Dermis blood vessel endothelial cell (primary cell): Measurements from ENCODE around the gene KDM5A. TPM values are rescaled to one million over a fixed set of nuclear protein-coding genes. Genes with fewer than 3 reads are reported as not detected.
"Not testable (repeated sequence)": the region's sequence is repeated elsewhere in the genome, so short reads cannot be mapped to it uniquely, and the experiment has no call there.

Experiments
- DNase-seq: peaks from one replicate; pipeline ENCODE4 v3.0.0; 2010
- total RNA-seq: library from RNA; depleted of rRNA; stranded (reverse); fragments of >200 nt; gene quantifications from 2 replicates; pipeline ENCODE4 v1.2.3, GENCODE V29; 2014

Gene KDM5A
- total RNA-seq: 68.1 and 73.5 TPM in 2 replicates

GRCh38 chr12:389142-390096 lies at the start of gene KDM5A:
Gene KDM5A, minus strand, starts transcription at chr12:389320. Its CDS starts 229 bp downstream, at chr12:389091.
- peak; percentile 96 for DNase-seq

- not testable (repeated sequence) for DNase-seq
Observed at GRCh38 chr12:435737-436136, 46.6 kb upstream of the KDM5A start.

- DNase-seq: no peak
Observed at GRCh38 chr12:422526-422925, 33.4 kb upstream of the KDM5A start.

GRCh38 chr12:418432-418831 lies 29.3 kb upstream of the KDM5A start:
- no peak for DNase-seq

- DNase-seq: no peak
Observed at GRCh38 chr12:414859-415258, 25.7 kb upstream of the KDM5A start.

DNA sequence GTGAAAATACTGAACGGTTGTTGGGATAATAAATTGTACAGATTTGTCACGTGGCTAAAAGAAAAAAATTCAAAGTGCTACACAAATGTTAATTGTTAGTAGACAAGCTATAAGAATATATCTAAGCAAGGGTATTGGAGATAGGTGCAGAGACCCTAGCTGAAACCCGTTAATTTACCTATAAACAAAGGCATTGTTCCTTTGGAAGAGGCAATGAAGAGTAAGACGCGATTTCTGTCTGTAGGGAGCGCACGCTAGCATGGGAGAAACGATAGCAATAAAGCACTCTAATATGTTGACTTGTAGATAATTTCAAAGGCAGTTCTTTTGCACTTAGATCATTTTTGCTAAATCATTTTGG lies 12.9 kb upstream of the KDM5A start:
- peak; percentile 56 for DNase-seq

DNA sequence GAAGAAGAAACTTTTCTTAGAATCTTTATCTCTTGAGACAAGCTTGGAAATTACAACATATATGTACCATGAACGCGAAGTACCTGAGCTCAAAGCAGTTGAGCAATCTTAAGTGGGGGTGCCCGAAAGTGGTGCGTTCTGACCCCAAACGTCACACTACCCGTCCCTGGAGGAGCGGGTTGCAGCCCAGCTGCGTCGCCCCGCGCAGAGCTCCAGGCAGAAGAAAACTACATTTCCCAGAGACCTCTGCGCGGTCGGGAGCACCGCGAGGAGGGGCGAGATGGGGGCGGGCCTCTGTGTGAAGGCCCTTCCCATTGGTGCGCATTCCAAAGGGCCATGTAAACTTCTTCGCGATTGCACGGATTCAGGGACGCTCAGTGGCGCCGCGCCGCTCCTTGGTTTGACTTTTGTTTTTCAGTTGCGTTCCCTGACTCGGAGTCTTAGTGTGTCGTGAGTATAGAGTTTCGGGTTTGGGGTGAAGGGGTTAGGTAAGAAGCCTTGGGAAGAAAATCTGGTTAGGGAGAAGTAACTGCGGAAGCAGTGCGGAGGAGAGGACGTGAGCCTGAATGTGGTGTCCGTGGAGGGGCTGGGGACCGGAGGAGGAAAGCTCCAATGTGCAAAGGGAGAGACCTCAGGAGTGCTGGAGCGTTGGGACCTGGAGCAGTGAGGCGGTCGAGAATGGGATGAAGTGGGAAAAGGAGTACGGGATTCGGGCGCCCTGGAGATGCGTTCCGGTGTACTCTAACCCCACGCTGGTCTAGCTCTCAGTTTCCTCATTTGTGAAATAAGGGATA lies 12.3 kb upstream of the KDM5A start, which contains the start of gene CCDC77:
CCDC77 (plus strand) TSS at position 410 of the 794 bp plus-strand sequence. CDS start 7,740 bp downstream, outside the sequence.
- DNase-seq: peak; percentile 94

DNA sequence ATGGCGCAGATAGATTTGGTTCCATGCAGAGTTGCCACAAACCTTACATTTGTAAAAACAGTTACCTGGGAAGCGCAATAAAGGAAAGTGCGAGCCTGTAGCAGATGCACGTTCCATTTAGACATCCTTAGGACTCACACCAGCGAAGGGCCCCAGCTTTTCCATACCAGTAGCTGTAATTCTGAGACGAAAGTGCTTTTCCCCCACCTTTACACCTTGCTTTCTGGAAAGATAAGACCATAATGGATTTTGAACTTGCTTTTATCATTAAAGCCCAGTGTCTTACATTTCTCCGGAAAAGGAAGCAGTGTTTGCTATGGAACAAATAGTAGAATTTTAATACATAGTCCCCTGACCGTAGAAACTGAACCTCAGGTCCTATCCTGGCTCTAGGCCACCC lies 11.7 kb upstream of the KDM5A start:
- DNase-seq: no peak

- peak; percentile 48 for DNase-seq
Observed at GRCh38 chr12:388541-389141, 479 bp downstream of the KDM5A start.

DNA sequence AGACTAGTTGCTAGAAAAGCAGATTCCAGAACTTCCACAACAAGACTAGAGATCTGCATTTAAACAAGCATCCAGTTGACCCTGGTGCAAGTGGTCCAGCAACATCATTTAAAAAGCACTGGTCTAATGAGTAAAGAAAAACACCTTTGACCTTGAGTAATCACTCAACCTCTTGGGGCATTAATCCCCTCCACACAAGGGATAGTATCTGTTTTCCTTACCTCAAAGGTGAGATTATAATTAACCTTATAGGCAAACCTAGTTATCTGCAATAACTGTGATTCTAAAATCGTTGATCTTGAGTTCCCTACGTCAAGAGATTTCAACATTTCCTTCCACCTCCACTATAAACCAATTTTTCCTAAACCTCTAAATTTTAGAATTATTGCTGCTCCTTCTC lies 1.1 kb downstream of the KDM5A start:
- peak; percentile 16 for DNase-seq

- peak; percentile 31 for DNase-seq
Observed at GRCh38 chr12:386651-387050, 2.5 kb downstream of the KDM5A start.

DNA sequence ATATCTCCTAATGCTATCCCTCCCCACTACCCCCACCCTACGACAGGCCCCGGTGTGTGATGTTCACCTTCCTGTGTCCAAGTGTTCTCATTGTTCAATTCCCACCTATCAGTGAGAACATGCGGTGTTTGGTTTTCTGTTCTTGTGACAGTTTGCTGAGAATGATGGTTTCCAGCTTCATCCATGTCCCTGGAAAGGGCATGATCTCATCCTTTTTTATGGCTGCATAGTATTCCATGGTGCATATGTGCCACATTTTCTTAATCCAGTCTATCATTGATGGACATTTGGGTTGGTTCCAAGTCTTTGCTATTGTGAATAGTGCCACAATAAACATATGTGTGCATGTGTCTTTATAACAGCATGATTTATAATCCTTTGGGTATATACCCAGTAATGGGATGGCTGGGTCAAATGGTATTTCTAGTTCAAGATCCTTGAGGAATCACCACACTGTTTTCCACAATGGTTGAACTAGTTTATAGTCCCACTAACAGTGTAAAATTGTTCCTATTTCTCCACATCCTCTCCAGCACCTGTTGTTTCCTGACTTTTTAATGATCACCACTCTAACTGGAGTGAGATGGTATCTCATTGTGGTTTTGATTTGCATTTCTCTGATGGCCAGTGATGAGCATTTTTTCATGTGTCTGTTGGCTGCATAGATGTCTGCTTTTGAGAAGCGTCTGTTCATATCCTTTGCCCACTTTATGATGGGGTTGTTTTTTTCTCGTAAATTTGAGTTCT lies 18.2 kb downstream of the KDM5A start:
- DNase-seq: not testable (repeated sequence)

DNA sequence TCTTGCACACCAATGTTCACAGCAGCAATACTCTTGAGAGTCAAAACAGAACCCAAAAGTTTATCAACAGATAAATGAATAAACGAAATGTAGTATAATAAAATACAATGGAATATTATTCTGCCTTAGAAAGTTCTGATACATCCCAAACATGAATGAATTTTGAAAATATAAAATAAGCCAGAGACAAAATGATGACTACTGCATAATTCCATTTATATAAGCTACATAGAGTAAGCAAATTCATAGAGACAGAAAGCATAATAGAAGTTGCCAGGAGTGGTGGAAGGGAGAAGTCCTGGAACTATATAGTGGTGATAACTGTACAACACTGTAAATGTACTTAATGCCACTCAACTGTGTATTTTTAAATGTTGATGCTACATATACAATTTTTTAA lies 21.1 kb downstream of the KDM5A start:
- DNase-seq: no peak

DNA sequence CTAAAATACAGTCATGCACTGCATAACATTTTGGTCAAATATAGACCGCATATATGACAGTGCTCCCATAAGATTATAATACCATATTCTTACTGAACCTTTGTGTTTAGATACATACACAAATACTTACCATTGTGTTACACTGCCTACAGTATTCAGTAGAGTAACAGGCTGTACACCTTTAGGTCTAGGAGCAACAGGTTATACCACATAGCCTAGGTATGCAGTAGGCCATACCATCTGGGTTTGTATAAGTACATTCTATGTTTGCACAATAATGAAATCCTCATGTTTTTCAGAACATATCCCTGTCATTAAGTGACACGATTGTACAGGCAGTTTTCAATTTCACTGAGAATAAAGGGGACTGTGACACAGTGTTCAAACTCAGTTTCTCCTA lies 22.3 kb downstream of the KDM5A start:
- DNase-seq: no peak

DNA sequence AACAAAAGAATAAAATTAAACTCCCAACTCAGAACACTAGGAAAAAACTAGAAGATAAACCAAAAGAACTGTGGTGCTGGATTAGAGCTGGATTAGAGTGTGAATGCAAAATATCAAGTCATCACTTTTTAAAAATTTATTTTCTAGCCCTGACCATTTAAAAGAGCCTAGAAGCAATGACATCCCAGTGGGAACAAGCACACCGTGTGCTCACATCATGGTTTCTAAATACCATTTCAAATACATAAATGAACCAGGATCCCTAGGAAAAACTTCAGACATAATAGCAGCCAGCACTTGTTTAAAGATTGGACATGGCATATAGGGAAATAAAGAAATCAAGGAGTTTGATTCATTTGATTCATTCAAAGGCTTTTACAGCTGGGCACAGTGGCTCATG lies 30.0 kb downstream of the KDM5A start:
- no peak for DNase-seq

- DNase-seq: peak; percentile 51
Observed at GRCh38 chr12:356276-356988, 32.7 kb downstream of the KDM5A start.

DNA sequence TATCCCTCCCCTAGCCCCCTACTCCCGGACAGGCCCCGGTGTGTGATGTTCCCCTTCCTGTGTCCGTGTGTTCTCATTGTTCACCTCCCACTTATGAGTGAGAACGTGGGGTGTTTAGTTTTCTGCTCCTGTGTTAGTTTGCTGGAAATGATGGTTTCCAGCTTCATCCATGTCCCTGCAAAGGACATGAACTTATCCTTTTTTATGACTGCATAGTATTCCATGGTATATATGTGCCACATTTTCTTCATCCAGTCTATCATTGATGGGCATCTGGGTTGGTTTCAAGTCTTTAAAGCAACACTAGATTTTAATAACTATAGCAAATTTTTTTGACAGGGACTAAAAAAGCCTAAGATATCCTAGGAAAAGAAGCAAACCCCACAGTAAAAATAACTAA lies 37.9 kb downstream of the KDM5A start:
- not testable (repeated sequence) for DNase-seq

- DNase-seq: not testable (repeated sequence)
Observed at GRCh38 chr12:349625-350024, 39.5 kb downstream of the KDM5A start.

DNA sequence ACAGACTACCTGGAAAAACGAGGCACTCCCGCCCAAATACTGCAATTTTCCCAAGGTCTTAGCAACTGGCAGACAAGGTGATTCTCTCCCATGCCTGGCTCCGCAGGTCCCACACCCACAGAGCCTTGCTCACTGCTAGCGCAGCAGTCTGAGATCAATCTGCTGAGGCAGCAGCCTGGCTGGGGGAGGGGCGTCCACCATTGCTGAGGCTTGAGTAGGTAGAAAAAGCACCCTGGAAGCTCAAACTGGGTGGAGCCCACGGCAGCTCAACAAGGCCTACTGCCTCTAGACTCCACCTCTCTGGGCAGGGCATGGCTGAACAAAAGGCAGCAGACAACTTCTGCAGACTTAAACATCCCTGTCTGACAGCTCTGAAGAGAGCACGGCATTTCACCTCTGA lies 46.1 kb downstream of the KDM5A start:
- DNase-seq: not testable (repeated sequence)

- DNase-seq: no peak
Observed at GRCh38 chr12:337039-337438, 52.1 kb downstream of the KDM5A start.

- DNase-seq: no peak
Observed at GRCh38 chr12:334125-334524, 55.0 kb downstream of the KDM5A start.
